Stimulated activated CD4-positive, alpha-beta T cell treated with anti-CD3 and anti-CD28 coated beads, Interleukin-4, amount 100 ng/mL, for 48 hours (primary cell): Measurements from ENCODE around the gene C5orf47.
A peak's percentile ranks its signal among the peaks of the same experiment; 100 is the strongest.

Experiments
- DNase-seq, 2 donors: peaks; one replicate each; pipeline ENCODE4 v3.0.0-alpha.2; 2020; ENCODE audit warnings: low read depth in 2 of 2

The C5orf47 gene

GRCh38 chr5:174044466-174045254 lies 55.7 kb downstream of the C5orf47 start:
- no peak for DNase-seq

- peak; percentile 11 to 15 for DNase-seq
Observed at GRCh38 chr5:174045470-174046025, 56.6 kb downstream of the C5orf47 start, which contains the start of gene NSG2. TSS of gene NSG2 (plus strand) at chr5:174045706. CDS start at chr5:174046756, 1,050 bp downstream.

GRCh38 chr5:174046558-174046957 lies 57.6 kb downstream of the C5orf47 start:
- no peak for DNase-seq

GRCh38 chr5:174047472-174048099 lies 58.6 kb downstream of the C5orf47 start:
- DNase-seq = no peak

GRCh38 chr5:174052636-174053035 lies 63.7 kb downstream of the C5orf47 start:
- DNase-seq = no peak

GRCh38 chr5:174053905-174054304 lies 64.9 kb downstream of the C5orf47 start:
- no peak for DNase-seq
